ENCODE results near the gene CCDC83.

CCDC83 gene

DNA sequence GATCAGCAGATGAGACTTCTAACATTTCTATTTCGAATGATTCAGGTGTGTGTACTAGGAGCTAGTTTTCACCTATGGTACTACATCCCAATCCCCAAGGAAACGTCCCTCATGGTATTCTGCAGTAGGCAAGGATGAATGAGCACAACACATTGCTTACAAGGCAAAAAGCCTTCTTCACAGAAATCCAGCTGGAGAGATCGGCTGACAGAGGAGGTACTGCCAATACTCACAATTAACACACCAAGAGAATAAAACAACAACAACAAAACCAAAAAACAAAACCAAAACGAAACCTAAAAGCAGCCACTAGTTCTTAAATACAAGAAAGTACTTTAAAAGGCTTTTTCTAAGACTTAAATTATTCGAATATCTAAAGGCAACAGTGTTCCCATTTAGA is 112.3 kb downstream of the CCDC83 start:
- H3K9ac ChIP-seq (ENCODE audit: low read length): no peak overlapping the region
- peaks cover 35% of the 10 kb centered on the region for H3K36me3 ChIP-seq (ENCODE audit: insufficient read depth, low read length)

More for the DNA sequence above, 112.3 kb downstream of the CCDC83 start:
- H3K9me3 ChIP-seq (ENCODE audit: low read length): no peaks in the 10 kb centered on the region
- no peak overlapping the region for H3K4me3 ChIP-seq (ENCODE audit: low read depth in 1 of 2, low read length in 2 of 2)
- H3K27me3 ChIP-seq (ENCODE audit: control insufficient read depth in 1 of 2, insufficient read depth in 2 of 2, low read length in 2 of 2): no peaks in the 10 kb centered on the region
- no peak overlapping the region for H3K27ac ChIP-seq (ENCODE audit: low read depth, low read length)
- H3K4me1 ChIP-seq (ENCODE audit: insufficient read depth, low read length): peaks cover 20% of the 10 kb centered on the region

Measured in muscle layer of colon (tissue), 2 donors.